ENCODE results near the gene USP11. TPM values are rescaled to one million over a fixed set of nuclear protein-coding genes. Genes with fewer than 3 reads are reported as not detected.

USP11 gene
- total and polyA plus RNA-seq, 2 experiments from 2014 or later: 64.2 to 65.1 TPM

- H3K4me2 ChIP-seq: no peak overlapping the region
- H3K9me3 Mint-ChIP-seq: peaks cover 2% of the 10 kb centered on the region; the same call in 1 of the 3 replicates
- TF ChIP-seq ZNF331 (CRISPR knock-in tag; IDR thresholded peaks at IDR 0.05; ENCODE audit: low read depth) (no peak), ZNF462 (CRISPR knock-in tag; IDR thresholded peaks at IDR 0.05) (no peak), REST (IDR thresholded peaks at IDR 0.05; ENCODE audit: unreplicated experiment) (no peak), CREB1 (CRISPR knock-in tag; IDR thresholded peaks at IDR 0.05; ENCODE audit: low read depth) (no peak), POLR2AphosphoS5 (IDR thresholded peaks at IDR 0.05; ENCODE audit: low read depth) (no peak), EZH2phosphoT487 (IDR thresholded peaks at IDR 0.05; ENCODE audit: unreplicated experiment) (no peak), STAT1 (IDR thresholded peaks at IDR 0.05; ENCODE audit: unreplicated experiment) (no peak), EZH2 (IDR thresholded peaks at IDR 0.05; ENCODE audit: low read depth, unreplicated experiment) (no peak), JUNB (IDR thresholded peaks at IDR 0.05; ENCODE audit: unreplicated experiment) (no peak), NANOG (IDR thresholded peaks at IDR 0.05; ENCODE audit: borderline replicate concordance) (no peak), ZNF114 (CRISPR knock-in tag; IDR thresholded peaks at IDR 0.05) (no peak), ETS1 (IDR thresholded peaks at IDR 0.05) (no peak)
- TF ChIP-seq, protein P1, sequence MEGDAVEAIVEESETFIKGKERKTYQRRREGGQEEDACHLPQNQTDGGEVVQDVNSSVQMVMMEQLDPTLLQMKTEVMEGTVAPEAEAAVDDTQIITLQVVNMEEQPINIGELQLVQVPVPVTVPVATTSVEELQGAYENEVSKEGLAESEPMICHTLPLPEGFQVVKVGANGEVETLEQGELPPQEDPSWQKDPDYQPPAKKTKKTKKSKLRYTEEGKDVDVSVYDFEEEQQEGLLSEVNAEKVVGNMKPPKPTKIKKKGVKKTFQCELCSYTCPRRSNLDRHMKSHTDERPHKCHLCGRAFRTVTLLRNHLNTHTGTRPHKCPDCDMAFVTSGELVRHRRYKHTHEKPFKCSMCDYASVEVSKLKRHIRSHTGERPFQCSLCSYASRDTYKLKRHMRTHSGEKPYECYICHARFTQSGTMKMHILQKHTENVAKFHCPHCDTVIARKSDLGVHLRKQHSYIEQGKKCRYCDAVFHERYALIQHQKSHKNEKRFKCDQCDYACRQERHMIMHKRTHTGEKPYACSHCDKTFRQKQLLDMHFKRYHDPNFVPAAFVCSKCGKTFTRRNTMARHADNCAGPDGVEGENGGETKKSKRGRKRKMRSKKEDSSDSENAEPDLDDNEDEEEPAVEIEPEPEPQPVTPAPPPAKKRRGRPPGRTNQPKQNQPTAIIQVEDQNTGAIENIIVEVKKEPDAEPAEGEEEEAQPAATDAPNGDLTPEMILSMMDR (conservative IDR thresholded peaks at IDR 0.05; ENCODE audit: low read depth in 2 of 2): no peak
- no peaks in the 10 kb centered on the region for H3K79me2 ChIP-seq (replicated peaks; ENCODE audit: insufficient read depth)
- H3K27me3 Mint-ChIP-seq (ENCODE audit: insufficient read depth, low read depth, poor library complexity): peaks cover 7% of the 10 kb centered on the region
- no peak overlapping the region for H3K27ac ChIP-seq (ENCODE audit: low read depth)
- no peaks in the 10 kb centered on the region for H3K9me2 ChIP-seq (ENCODE audit: insufficient read depth)
- H3K36me3 ChIP-seq (ENCODE audit: insufficient read depth): no peaks in the 10 kb centered on the region
- H3K4me1 ChIP-seq (ENCODE audit: insufficient read depth): no peaks in the 10 kb centered on the region
- H3K27me3 ChIP-seq (ENCODE audit: insufficient read depth): no peaks in the 10 kb centered on the region
- no peak for ATAC-seq
- no peaks in the 10 kb centered on the region; the same call in 2 of the 3 replicates for H3K36me3 Mint-ChIP-seq (ENCODE audit: low read depth)
- no peak overlapping the region for H3K4me3 Mint-ChIP-seq
- H4K20me1 ChIP-seq (replicated peaks; ENCODE audit: insufficient read depth): no peaks in the 10 kb centered on the region
- H3K4me1 Mint-ChIP-seq: no peaks in the 10 kb centered on the region
- no peak for DNase-seq (ENCODE audit: low spot score)
- H3K27ac Mint-ChIP-seq: no peak overlapping the region
- H2AFZ ChIP-seq: no peak overlapping the region
- no peak overlapping the region for H3K4me3 ChIP-seq
- H3F3A ChIP-seq (replicated peaks; ENCODE audit: low read depth): no peaks in the 10 kb centered on the region
Observed at GRCh38 chrX:47266643-47267042, 33.8 kb downstream of the USP11 start.
